Loucy (cell line): ENCODE measurements around the gene MIPEP.

Experiments
- CTCF ChIP-seq: fragments of 200-600 bp; sonication (generic); conservative IDR thresholded peaks from 2 replicates; pipeline ENCODE4 v1.5.1; 2014; ENCODE audit warnings: mild to moderate bottlenecking, antibody characterized with exemption, low read length
- EZH2phosphoT487 ChIP-seq: fragments of 200-600 bp; IDR thresholded peaks from 2 replicates; pipeline ENCODE4 v1.6.1; 2018; ENCODE audit warnings: antibody characterized with exemption, mild to moderate bottlenecking, moderate library complexity, borderline replicate concordance

- TF ChIP-seq CTCF (no peak), EZH2phosphoT487 (no peak)
These were observed 77.7 kb downstream of the MIPEP start for GRCh38 chr13:23811366-23812062.
